Stomach smooth muscle (tissue), 2 donors: ENCODE measurements around the gene PRLH.

ENCODE experiments used
- H3K27ac ChIP-seq: one replicate; pipeline ENCODE4 v1.7.0; 2013; ENCODE audit warnings: mild to moderate bottlenecking, low read length, inconsistent platforms
- H3K27me3 ChIP-seq, 2 donors: one replicate each; pipeline ENCODE4 v1.7.0; 2013; ENCODE audit warnings: low read length in 2 of 2; ENCODE audit not compliant: insufficient read depth in 2 of 2, control insufficient read depth in 1 of 2
- H3K36me3 ChIP-seq, 2 donors: one replicate each; pipeline ENCODE4 v1.7.0; 2013; ENCODE audit warnings: low read length in 2 of 2; ENCODE audit not compliant: control insufficient read depth in 2 of 2, insufficient read depth in 2 of 2
- H3K4me1 ChIP-seq: one replicate; pipeline ENCODE4 v1.7.0; 2013; ENCODE audit warnings: low read length; ENCODE audit not compliant: control insufficient read depth, insufficient read depth
- H3K4me3 ChIP-seq, 2 donors: one replicate each; pipeline ENCODE4 v1.7.0; 2013; ENCODE audit warnings: low read length in 2 of 2
- H3K9ac ChIP-seq, 2 donors: one replicate each; pipeline ENCODE4 v1.7.0; 2013; ENCODE audit warnings: low read length in 2 of 2, mild to moderate bottlenecking in 1 of 2
- H3K9me3 ChIP-seq, 2 donors: one replicate each; pipeline ENCODE4 v1.7.0; 2013; ENCODE audit warnings: low read length in 2 of 2; ENCODE audit not compliant: control insufficient read depth in 2 of 2
- donor health status: healthy.
- donor health status: Pancreatic carcinoma.

The PRLH gene

DNA sequence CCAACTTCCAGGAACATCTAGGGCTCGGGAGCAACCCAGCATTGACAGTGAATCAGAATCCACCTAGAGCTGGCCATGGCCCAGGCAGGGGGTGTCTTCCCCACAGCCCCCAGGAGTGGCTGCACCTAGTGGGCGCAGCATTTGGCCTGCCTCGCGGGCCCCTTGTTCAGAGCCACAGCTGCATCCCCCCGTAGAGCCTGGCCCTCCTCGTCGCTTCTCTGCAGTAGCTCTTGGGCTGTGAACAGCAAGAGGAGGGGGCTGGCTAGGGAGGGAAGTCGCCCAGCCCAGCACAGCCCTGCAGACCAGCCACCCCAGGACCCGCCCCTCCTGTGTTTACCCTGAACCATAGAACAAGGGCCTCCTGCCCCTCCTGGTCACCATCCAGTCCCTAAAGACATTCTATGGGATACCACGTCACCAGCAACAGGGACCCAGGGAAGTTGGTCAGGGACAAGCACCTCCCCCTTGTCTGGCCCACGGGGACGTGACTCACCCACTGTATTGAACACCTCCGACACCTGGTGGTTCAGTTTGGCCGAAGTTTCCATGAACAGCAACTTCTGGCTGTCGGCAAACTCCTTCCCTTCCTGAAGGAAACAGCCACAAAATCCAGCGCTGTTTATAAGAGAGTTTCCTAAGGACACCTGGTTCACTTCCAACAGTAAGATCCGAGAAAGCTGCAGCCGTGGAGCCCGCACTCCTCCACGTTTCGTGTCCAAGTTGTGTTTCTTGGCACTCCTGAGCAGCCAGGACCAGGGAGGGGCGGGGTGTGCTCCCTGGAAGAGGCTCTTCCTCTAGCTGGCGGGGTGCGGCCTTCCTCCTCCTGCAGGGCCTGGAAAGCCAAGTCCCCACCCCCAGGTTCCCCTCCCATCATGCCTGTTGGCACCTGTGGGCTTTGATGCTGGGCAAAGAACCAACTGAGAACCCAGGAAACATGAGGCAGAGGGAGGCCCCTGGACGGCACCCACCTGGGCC, 8.8 kb downstream of the PRLH start:
- Histone ChIP-seq H3K9ac (no peak overlapping the region), H3K27me3 (no peaks in the 10 kb centered on the region), H3K9me3 (no peaks in the 10 kb centered on the region), H3K4me1 (peaks cover 19% of the 10 kb centered on the region), H3K4me3 (no peak overlapping the region), H3K27ac (no peak overlapping the region), H3K36me3 (no peaks in the 10 kb centered on the region)

DNA sequence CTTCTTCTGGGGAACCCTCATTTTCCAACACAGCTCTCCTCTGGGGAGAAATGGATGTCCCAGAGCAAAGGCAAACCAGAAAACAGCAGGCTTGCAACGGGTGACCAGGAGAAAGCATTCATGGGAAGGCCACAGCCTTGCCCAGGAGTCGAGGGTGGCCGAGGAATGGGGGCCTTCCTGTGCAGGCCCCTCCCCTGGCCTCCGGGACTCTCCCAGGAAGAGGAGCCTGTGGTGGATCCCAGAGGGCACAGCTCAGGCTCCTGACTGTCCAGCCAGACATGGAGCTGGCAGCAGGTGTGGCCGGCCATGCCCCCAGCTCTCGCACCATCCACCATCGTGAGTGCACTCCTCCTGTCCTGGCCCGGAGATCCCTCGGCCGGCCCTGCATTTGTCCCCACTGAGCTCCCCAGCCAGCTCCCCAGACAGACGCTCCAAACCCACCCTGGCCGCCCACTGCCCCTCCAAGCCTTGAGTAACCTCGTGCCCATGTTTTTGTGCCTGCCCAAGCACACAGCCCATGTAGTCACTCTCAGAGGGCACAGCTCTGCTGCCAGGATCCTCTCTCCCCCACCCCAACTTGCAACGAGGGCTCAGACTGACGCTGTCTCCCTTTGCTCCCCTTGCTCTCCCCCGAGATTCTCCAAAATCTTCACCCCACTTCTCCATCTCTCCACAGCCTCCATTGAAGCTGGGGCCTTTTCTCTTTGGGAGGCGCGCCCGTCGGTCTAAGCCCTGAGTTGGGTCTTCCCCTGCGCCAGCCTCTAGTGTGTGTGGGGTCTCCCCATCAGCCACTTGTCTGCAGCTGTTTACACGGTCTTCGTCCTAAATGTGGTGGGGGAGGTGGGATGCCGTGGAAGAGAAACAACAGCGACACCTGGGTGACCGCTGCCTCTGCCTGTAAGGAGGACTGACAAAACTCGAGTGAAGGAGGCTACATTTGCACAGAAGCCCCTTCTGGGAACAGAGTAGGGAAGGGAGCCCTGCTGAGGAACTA, 9.8 kb downstream of the PRLH start:
- H3K4me3 ChIP-seq: no peak overlapping the region
- no peak overlapping the region for H3K27ac ChIP-seq
- no peak overlapping the region for H3K9ac ChIP-seq
- no peaks in the 10 kb centered on the region for H3K36me3 ChIP-seq
- H3K4me1 ChIP-seq: peaks cover 19% of the 10 kb centered on the region
- H3K9me3 ChIP-seq: no peaks in the 10 kb centered on the region
- H3K27me3 ChIP-seq: no peaks in the 10 kb centered on the region

DNA sequence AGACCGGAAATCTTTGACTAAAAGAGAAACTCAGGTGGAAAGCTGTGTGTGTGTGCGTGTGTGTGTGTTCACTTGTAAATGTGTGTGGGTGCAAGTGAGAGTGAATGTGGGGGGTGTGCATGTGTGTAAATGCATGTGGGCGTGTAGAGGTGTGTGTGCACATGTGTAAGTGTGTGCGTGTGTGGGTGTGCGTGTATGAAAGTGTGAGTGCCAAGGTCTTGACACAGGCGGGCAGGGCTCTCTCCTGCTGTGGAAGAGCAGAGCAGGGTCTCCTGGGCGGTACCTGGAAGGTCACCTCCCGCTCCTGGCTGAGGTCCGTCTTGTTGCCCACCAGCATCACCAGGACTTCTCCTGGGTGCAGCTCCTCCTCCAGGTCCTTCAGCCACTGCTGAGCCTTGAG, 10.6 kb downstream of the PRLH start:
- H3K4me3 ChIP-seq: no peak overlapping the region
- H3K27ac ChIP-seq: no peak overlapping the region
- no peaks in the 10 kb centered on the region for H3K9me3 ChIP-seq
- no peaks in the 10 kb centered on the region for H3K36me3 ChIP-seq
- H3K9ac ChIP-seq: no peak overlapping the region
- peaks cover 21% of the 10 kb centered on the region for H3K4me1 ChIP-seq
- no peaks in the 10 kb centered on the region for H3K27me3 ChIP-seq

DNA sequence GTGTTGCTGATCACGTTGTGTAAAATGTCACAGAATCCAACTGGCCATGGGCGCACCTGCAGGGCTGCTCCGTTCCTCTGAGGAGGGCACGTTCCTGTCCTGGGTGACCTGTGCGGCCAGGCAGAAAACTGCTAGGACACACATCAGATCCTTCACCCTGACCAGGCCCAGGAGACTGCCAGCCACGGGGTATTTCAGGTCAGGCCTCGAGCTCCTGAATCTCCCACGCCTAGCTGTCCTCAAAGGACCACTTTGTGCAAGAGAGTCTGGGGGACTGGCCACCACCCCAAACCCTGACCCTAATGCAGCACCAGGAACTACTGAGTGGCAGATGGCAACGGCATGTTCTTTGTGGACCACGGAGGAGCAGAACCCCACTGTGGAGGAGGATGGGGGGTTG, 11.1 kb downstream of the PRLH start:
- Histone ChIP-seq H3K9ac (no peak overlapping the region), H3K4me1 (peaks cover 21% of the 10 kb centered on the region), H3K9me3 (no peaks in the 10 kb centered on the region), H3K27ac (no peak overlapping the region), H3K4me3 (no peak overlapping the region), H3K27me3 (no peaks in the 10 kb centered on the region), H3K36me3 (no peaks in the 10 kb centered on the region)

DNA sequence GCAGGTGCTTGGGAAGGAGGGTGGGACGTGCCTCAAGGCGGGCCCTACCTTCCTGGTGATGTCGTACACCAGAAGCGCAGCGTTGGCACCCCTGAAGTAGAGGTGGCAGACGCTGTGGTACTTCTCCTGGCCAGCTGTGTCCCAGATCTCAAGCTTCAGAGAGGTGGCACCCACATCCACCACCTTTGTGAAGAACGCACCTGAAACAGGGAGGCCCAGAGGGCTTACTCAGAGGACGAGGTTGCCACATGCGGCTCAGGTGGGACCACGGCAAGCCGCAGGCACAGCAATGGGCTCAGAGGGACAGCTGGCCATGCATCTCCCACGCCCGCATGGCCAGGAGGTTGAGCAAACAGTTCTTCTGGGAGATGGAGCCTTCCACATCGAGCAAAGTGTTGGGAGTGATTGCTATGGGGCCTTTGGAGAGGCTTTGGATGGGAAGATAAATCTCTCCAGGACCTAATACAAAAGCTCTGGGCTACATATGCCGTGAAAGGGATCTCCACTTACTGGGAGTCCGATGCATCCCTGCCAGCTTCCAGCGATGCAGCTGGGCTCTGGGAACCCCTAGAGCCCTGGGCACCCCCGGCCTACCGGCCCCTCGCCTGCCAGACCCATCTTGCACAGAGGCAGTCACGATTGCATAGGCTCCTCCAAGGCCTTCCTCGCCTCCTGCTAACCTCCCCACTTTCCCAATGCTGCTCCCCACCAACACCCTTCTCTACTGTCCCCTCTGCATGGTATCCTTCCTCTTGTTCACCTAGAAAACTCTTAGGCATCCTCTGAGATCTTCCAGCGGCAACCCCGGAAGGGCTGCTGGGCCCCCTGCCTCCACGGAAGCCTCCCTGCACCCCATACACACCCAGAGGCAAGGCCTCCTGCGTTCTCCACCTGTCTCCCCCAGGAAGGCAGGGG, 11.8 kb downstream of the PRLH start:
- H3K27me3 ChIP-seq: no peaks in the 10 kb centered on the region
- H3K9ac ChIP-seq: no peak overlapping the region
- H3K4me3 ChIP-seq: no peak overlapping the region
- no peaks in the 10 kb centered on the region for H3K36me3 ChIP-seq
- peaks cover 21% of the 10 kb centered on the region for H3K4me1 ChIP-seq
- H3K27ac ChIP-seq: no peak overlapping the region
- no peaks in the 10 kb centered on the region for H3K9me3 ChIP-seq

DNA sequence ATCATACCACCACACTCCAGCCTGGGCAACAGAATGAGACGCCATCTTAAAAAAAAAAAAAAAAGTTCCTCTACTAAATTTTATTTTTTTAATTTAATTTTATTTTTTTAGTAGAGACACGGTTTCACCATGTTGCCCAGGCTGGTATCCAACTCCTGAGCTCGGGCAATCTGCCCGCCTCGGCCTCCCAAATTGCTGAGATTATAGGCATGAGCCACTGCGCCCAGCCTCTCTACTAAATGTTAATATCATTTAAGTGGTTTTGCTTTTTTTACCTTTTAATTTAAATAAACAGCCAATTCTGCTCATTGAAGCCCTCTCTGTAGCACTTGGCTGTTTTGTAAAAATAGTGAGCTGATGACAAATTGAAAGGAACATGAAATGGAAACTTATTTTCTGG, 15.0 kb downstream of the PRLH start:
- Histone ChIP-seq H3K9ac (peak overlapping the region; percentile 36), H3K9me3 (no peaks in the 10 kb centered on the region), H3K36me3 (no peaks in the 10 kb centered on the region), H3K4me1 (peaks cover 15% of the 10 kb centered on the region), H3K27me3 (no peaks in the 10 kb centered on the region), H3K4me3 (peak overlapping the region; percentile 50 to 66), H3K27ac (peak overlapping the region; percentile 70)

DNA sequence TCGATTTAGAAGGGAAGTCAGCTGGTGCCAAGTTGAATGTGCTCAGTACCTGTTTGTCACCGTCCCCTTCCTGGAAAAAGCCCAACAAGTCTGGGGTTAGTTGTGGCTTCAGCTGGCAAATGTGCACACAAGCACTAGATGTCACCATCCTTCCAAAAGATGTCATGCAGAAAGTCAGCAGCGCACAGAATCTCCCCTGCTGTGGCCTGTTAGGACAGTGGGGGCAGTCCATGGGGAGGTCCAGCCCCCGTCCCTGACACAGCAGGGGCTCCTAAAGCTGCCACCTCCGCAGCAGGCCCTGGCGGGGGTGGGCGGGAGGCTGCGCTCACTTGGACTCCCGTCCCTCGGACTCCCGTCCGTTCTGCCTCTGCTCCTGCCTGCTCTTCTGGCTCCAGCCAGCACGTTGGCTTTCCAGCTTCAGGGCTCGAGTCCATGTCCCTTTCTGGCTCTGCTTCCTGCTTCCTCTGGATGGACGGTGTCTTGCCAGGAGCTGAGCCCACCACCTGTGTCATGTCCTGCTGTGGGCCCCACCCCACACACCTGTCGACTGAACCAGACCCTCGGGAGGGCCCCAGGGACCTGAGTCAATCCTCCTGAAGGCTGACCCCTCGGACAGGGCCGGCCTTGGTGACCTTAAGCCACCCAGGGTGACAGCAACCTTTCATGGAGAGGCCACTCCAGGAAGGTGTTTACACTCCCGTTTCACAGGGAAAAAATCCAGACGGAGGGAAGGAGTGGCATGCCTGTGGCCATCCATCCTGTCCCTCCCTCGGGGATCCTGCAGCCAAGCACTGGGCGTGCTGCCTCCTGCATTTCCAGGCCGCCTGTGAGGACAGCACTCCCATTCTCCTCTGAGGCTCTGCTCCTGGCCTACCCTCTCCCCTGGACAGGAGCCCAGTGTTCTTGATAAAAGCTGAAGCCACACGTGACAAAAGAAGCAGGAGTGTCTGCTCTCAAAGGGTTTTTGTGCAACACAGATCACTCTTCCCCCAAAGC, 15.7 kb downstream of the PRLH start:
- H3K4me3 ChIP-seq: peak overlapping the region; percentile 50 to 66
- peak overlapping the region; percentile 36 to 51 for H3K9ac ChIP-seq
- no peaks in the 10 kb centered on the region for H3K9me3 ChIP-seq
- peak overlapping the region; percentile 70 for H3K27ac ChIP-seq
- H3K36me3 ChIP-seq: no peaks in the 10 kb centered on the region
- H3K4me1 ChIP-seq: peaks cover 15% of the 10 kb centered on the region
- H3K27me3 ChIP-seq: no peaks in the 10 kb centered on the region

DNA sequence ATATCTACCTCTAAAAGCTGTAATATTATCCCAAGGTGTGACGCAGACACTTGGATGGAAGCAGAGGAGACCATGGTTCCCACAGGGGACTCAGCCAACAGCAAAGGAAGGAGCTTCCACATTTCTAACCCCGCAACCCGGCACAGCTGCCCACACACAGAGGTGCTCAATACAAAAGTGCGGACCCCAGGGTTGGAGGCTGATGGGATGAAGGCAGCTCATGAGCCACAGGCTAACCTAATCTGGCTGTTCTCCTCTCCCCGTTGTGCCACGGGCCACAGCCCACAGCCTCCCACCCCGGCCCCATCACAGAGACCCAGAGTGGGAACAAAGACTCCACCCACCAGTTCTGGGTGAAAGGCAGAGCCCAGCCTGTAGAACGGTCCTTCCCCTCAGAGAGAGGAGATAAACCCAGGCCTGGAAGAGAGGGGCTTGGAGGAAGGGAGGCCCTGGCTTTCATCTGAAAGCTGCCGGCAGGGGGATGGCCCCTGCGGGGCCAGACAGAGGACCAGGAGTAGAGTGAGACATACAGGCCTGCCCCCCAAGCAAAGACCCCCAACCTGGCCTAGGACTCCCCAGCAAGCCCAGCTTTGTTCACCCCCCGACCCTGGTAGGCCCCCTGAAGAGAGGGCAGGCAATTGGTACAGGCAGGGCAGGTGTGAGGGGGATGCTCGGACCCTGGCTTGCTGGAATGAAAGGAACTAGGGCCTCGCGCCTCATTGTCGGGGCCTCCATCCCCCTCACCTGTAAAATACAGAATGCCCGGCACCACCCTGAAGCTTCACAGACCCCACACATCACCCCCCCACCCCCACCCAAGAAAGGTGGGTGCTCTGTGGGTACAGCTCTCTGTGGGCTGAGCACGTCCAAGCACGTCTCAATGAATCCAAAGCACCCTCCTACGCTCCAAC, 17.3 kb downstream of the PRLH start:
- Histone ChIP-seq H3K27me3 (no peaks in the 10 kb centered on the region), H3K4me3 (no peak overlapping the region), H3K4me1 (peaks cover 15% of the 10 kb centered on the region), H3K27ac (no peak overlapping the region), H3K9ac (no peak overlapping the region), H3K36me3 (no peaks in the 10 kb centered on the region), H3K9me3 (no peaks in the 10 kb centered on the region)
